Measurements from ENCODE around the gene PRR22.

The PRR22 gene

GRCh38 chr19:5773276-5773675 is 11.3 kb downstream of the PRR22 start:
- TF ChIP-seq RAD21 (IDR thresholded peaks at IDR 0.05; ENCODE audit: low read depth), result no peak

- no peak for TF ChIP-seq EP300 (IDR thresholded peaks at IDR 0.05; ENCODE audit: borderline replicate concordance)
- no peak for TF ChIP-seq TCF12 (IDR thresholded peaks at IDR 0.05; ENCODE audit: low read depth)
- TF ChIP-seq NFIC (IDR thresholded peaks at IDR 0.05), result no peak
- TF ChIP-seq YY1 (IDR thresholded peaks at IDR 0.05; ENCODE audit: low read depth), result no peak
- no peak for TF ChIP-seq REST (IDR thresholded peaks at IDR 0.05; ENCODE audit: low read depth)
- no peak for TF ChIP-seq USF1 (IDR thresholded peaks at IDR 0.05)
- no peak for TF ChIP-seq CREB1 (IDR thresholded peaks at IDR 0.05; ENCODE audit: low read depth)
- TF ChIP-seq TAF1 (IDR thresholded peaks at IDR 0.05; ENCODE audit: low read depth), result no peak
- no peak for TF ChIP-seq EGR1 (IDR thresholded peaks at IDR 0.05)
- TF ChIP-seq FOXM1 (IDR thresholded peaks at IDR 0.05; ENCODE audit: borderline replicate concordance, low read depth), result no peak
Observed at GRCh38 chr19:5772416-5772815, 12.1 kb downstream of the PRR22 start.

- no peak for TF ChIP-seq ZBTB7A (IDR thresholded peaks at IDR 0.05; ENCODE audit: low read depth)
- no peak for TF ChIP-seq NFIC (IDR thresholded peaks at IDR 0.05)
- TF ChIP-seq YY1 (IDR thresholded peaks at IDR 0.05; ENCODE audit: low read depth), result no peak
- no peak for TF ChIP-seq REST (IDR thresholded peaks at IDR 0.05; ENCODE audit: low read depth)
Observed at GRCh38 chr19:5767949-5768348, 16.6 kb downstream of the PRR22 start.

- TF ChIP-seq TAF1 (IDR thresholded peaks at IDR 0.05; ENCODE audit: low read depth) (no peak), YY1 (IDR thresholded peaks at IDR 0.05; ENCODE audit: low read depth) (no peak), EGR1 (IDR thresholded peaks at IDR 0.05) (no peak), REST (IDR thresholded peaks at IDR 0.05; ENCODE audit: low read depth) (no peak), MAX (IDR thresholded peaks at IDR 0.05) (no peak), RAD21 (IDR thresholded peaks at IDR 0.05; ENCODE audit: low read depth) (no peak), EP300 (IDR thresholded peaks at IDR 0.05; ENCODE audit: borderline replicate concordance) (no peak), FOXM1 (IDR thresholded peaks at IDR 0.05; ENCODE audit: borderline replicate concordance, low read depth) (no peak), ZBTB7A (IDR thresholded peaks at IDR 0.05; ENCODE audit: low read depth) (no peak), TCF12 (IDR thresholded peaks at IDR 0.05; ENCODE audit: low read depth) (no peak), TEAD4 (IDR thresholded peaks at IDR 0.05) (no peak), NFIC (IDR thresholded peaks at IDR 0.05) (no peak), USF1 (IDR thresholded peaks at IDR 0.05) (no peak), CREB1 (IDR thresholded peaks at IDR 0.05; ENCODE audit: low read depth) (no peak), CEBPB (IDR thresholded peaks at IDR 0.05) (no peak)
Observed at GRCh38 chr19:5765220-5765619, 19.3 kb downstream of the PRR22 start.

- TF ChIP-seq CEBPB (IDR thresholded peaks at IDR 0.05), result no peak
- TF ChIP-seq CREB1 (IDR thresholded peaks at IDR 0.05; ENCODE audit: low read depth), result no peak
Observed at GRCh38 chr19:5762608-5763217, 21.8 kb downstream of the PRR22 start.

- TF ChIP-seq FOXM1 (IDR thresholded peaks at IDR 0.05; ENCODE audit: borderline replicate concordance, low read depth) (no peak), TCF12 (IDR thresholded peaks at IDR 0.05; ENCODE audit: low read depth) (no peak), EP300 (IDR thresholded peaks at IDR 0.05; ENCODE audit: borderline replicate concordance) (no peak), RAD21 (IDR thresholded peaks at IDR 0.05; ENCODE audit: low read depth) (no peak), MAX (IDR thresholded peaks at IDR 0.05) (no peak), NFIC (IDR thresholded peaks at IDR 0.05) (no peak), YY1 (IDR thresholded peaks at IDR 0.05; ENCODE audit: low read depth) (no peak), ZBTB7A (IDR thresholded peaks at IDR 0.05; ENCODE audit: low read depth) (no peak), TAF1 (IDR thresholded peaks at IDR 0.05; ENCODE audit: low read depth) (no peak), CEBPB (IDR thresholded peaks at IDR 0.05) (no peak), TEAD4 (IDR thresholded peaks at IDR 0.05) (no peak), REST (IDR thresholded peaks at IDR 0.05; ENCODE audit: low read depth) (no peak)
Observed at GRCh38 chr19:5753743-5754142, 30.8 kb downstream of the PRR22 start.

Measured in Ishikawa (cell line).